PFSK-1 (cell line): ENCODE data around the gene TM9SF3.

Experiments
- FOXP2 ChIP-seq: optimal IDR thresholded peaks from 2 replicates; pipeline ENCODE3; 2011; ENCODE audit warnings: borderline replicate concordance, control low read depth, inconsistent platforms; ENCODE audit not compliant: insufficient read depth; ENCODE audit errors: extremely low read length, extremely low read depth
- POLR2AphosphoS5 ChIP-seq: IDR thresholded peaks from 2 replicates; pipeline ENCODE4 v1.6.1; 2012; ENCODE audit warnings: low read depth, mild to moderate bottlenecking, control low read depth, low read length, moderate library complexity
- REST ChIP-seq, 2 experiments: IDR thresholded peaks; 2 replicates each; pipeline versions ENCODE4 v1.6.1 to v1.8.0; 2011 to 2012; ENCODE audit warnings: low read depth in 2 of 2, low read length in 2 of 2, control low read depth in 1 of 2, inconsistent platforms in 1 of 2, mild to moderate bottlenecking in 1 of 2, moderate library complexity in 1 of 2; ENCODE audit not compliant: insufficient read depth in 1 of 2
- SIN3A ChIP-seq: IDR thresholded peaks from 2 replicates; pipeline ENCODE4 v1.6.1; 2012; ENCODE audit warnings: mild to moderate bottlenecking, low read length, moderate library complexity, borderline replicate concordance; ENCODE audit not compliant: insufficient read depth
- TAF1 ChIP-seq: IDR thresholded peaks from 2 replicates; pipeline ENCODE4 v1.6.1; 2012; ENCODE audit warnings: low read length, control low read depth, borderline replicate concordance; ENCODE audit not compliant: insufficient read depth

The TM9SF3 gene

GRCh38 chr10:96584035-96584434 is 2.8 kb downstream of the TM9SF3 start:
- TF ChIP-seq SIN3A, result no peak
- no peak for TF ChIP-seq REST (IDR thresholded peaks at IDR 0.05; ENCODE audit: insufficient read depth in 1 of 2, low read depth in 2 of 2, low read length in 2 of 2)
- TF ChIP-seq POLR2AphosphoS5, result no peak
- TF ChIP-seq TAF1, result no peak
- no peak for TF ChIP-seq FOXP2

GRCh38 chr10:96579133-96579532 is 7.7 kb downstream of the TM9SF3 start:
- no peak for TF ChIP-seq SIN3A
- no peak for TF ChIP-seq REST (IDR thresholded peaks at IDR 0.05; ENCODE audit: insufficient read depth in 1 of 2, low read depth in 2 of 2, low read length in 2 of 2)
- no peak for TF ChIP-seq TAF1
- no peak for TF ChIP-seq FOXP2
- no peak for TF ChIP-seq POLR2AphosphoS5

- TF ChIP-seq TAF1, result no peak
- no peak for TF ChIP-seq FOXP2
- no peak for TF ChIP-seq REST (IDR thresholded peaks at IDR 0.05; ENCODE audit: insufficient read depth in 1 of 2, low read depth in 2 of 2, low read length in 2 of 2)
- no peak for TF ChIP-seq POLR2AphosphoS5
- no peak for TF ChIP-seq SIN3A
These were observed 8.2 kb downstream of the TM9SF3 start for GRCh38 chr10:96578633-96579032.

- TF ChIP-seq REST (IDR thresholded peaks at IDR 0.05; ENCODE audit: insufficient read depth in 1 of 2, low read depth in 2 of 2, low read length in 2 of 2) (no peak), FOXP2 (no peak), TAF1 (no peak), SIN3A (no peak)
These were observed 8.8 kb downstream of the TM9SF3 start for GRCh38 chr10:96578022-96578421.

- TF ChIP-seq REST (IDR thresholded peaks at IDR 0.05; ENCODE audit: insufficient read depth in 1 of 2, low read depth in 2 of 2, low read length in 2 of 2) (no peak), TAF1 (no peak), SIN3A (no peak), POLR2AphosphoS5 (no peak), FOXP2 (no peak)
These were observed 9.7 kb downstream of the TM9SF3 start for GRCh38 chr10:96577069-96577468.
